Natural killer cell treated with Interleukin-12 subunit alpha and Interleukin-12 subunit beta and Interleukin-15 and Interleukin-18, amount 100 ng/mL, for 72 hours (primary cell): ENCODE data around the gene TMEM89. TPM values are rescaled to one million over a fixed set of nuclear protein-coding genes. Genes with fewer than 3 reads are reported as not detected.

Source experiments
- ATAC-seq, 2 donors: fragments of 150-1000 bp; cut with Tn5 transposase in 1 of 2; sonication (Bioruptor Pico), chemical (Tn5 transposase) in 1 of 2; 2 replicates each; pipeline ENCODE4 v1.10.0; 2021
- DNase-seq: peaks from one replicate; pipeline ENCODE4 v3.0.0; 2022; ENCODE audit warnings: low spot score
- H3K27ac Mint-ChIP-seq, 2 donors: 1 replicate in 1 of 2; 2 replicates in 1 of 2; pipeline ENCODE4 v1.8.0; 2022; ENCODE audit warnings: mixed read lengths in 2 of 2, mild to moderate bottlenecking in 1 of 2, moderate library complexity in 1 of 2
- H3K27me3 Mint-ChIP-seq, 2 donors: 1 replicate in 1 of 2; 2 replicates in 1 of 2; pipeline ENCODE4 v1.8.0; 2022; ENCODE audit warnings: mixed read lengths in 2 of 2
- H3K36me3 Mint-ChIP-seq: one replicate; pipeline ENCODE4 v1.8.0; 2022; ENCODE audit warnings: mixed read lengths
- H3K4me1 Mint-ChIP-seq, 2 donors: 1 replicate in 1 of 2; 2 replicates in 1 of 2; pipeline ENCODE4 v1.8.0; 2022; ENCODE audit warnings: low read depth in 2 of 2, mixed read lengths in 2 of 2, mild to moderate bottlenecking in 1 of 2
- H3K4me3 Mint-ChIP-seq: one replicate; pipeline ENCODE4 v1.8.0; 2022; ENCODE audit warnings: mixed read lengths
- H3K9me3 Mint-ChIP-seq: 2 replicates; pipeline ENCODE4 v1.8.0; 2022; ENCODE audit warnings: mixed read lengths
- total RNA-seq, 2 donors: library from RNA; stranded (reverse); gene quantifications; one replicate each; pipeline ENCODE4 v1.2.3, GENCODE V29; 2022

TMEM89 gene
- total RNA-seq, 2 donors from 2014 or later = not detected

DNA sequence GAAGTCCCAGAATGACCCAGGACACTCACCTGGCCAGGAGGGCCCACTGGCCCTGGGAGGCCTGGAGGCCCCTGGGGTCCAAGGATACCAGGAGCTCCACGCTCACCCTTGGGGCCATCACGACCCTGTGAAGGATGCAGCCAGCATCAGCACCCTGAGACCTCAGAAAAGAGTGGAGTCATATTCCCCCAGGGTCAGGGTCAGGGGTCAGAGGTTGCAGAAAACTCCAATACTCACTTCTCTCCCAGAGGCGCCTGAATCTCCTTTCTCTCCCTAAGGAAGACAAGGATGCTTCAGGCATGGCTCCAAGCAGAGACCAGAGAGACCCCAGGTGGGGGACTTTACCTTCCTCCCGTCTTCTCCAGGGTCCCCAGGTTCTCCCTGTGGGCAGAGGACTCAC is 44.9 kb downstream of the TMEM89 start:
- no peak for ATAC-seq
- DNase-seq = no peak
- Mint-ChIP-seq H3K4me1 (no peaks in the 10 kb centered on the region), H3K4me3 (no peak overlapping the region), H3K27me3 (no peaks in the 10 kb centered on the region), H3K36me3 (no peaks in the 10 kb centered on the region), H3K27ac (no peak overlapping the region), H3K9me3 (no peaks in the 10 kb centered on the region)

- no peak overlapping the region for H3K27ac Mint-ChIP-seq
- no peak overlapping the region for H3K4me3 Mint-ChIP-seq
- H3K36me3 Mint-ChIP-seq = no peaks in the 10 kb centered on the region
- H3K4me1 Mint-ChIP-seq = no peaks in the 10 kb centered on the region
- no peaks in the 10 kb centered on the region for H3K9me3 Mint-ChIP-seq
- no peaks in the 10 kb centered on the region for H3K27me3 Mint-ChIP-seq
- ATAC-seq (no peak), DNase-seq (no peak)
Measured at GRCh38 chr3:48575366-48575765, 46.2 kb downstream of the TMEM89 start.

DNA sequence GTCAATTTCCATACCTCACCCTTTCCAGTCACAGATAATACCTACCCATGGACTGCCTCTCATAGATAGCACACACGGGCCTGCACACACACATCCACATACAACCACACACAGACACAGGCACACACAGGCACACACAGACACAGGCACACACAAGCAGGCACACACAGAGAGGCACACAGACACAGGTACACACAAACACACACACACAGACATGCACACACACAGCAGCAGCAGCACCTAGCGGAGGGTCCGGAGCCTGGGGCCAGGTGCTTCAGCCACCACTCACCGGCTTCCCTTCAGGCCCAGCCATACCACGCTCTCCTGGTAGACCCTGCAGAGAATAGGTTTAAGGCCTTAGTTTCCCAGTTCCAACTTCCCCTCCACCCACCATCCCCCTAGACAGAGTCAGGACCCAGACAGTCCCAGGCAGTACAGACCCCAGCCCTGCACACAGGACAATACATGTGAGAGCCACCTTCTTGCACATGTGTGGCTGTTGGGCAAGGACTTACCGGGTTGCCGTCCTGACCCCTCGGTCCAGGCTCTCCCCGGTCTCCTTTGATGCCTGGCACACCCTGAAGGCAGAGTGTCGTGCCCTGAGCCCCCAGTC is 47.5 kb downstream of the TMEM89 start:
- Mint-ChIP-seq H3K4me3 (no peak overlapping the region), H3K36me3 (no peaks in the 10 kb centered on the region), H3K27ac (no peak overlapping the region), H3K9me3 (no peaks in the 10 kb centered on the region), H3K4me1 (no peaks in the 10 kb centered on the region), H3K27me3 (no peaks in the 10 kb centered on the region)
- DNase-seq (no peak), ATAC-seq (no peak)

GRCh38 chr3:48572517-48572916 is 49.1 kb downstream of the TMEM89 start:
- H3K27me3 Mint-ChIP-seq = no peaks in the 10 kb centered on the region
- ATAC-seq (no peak), DNase-seq (no peak)
- no peaks in the 10 kb centered on the region for H3K9me3 Mint-ChIP-seq
- H3K27ac Mint-ChIP-seq = no peak overlapping the region
- no peaks in the 10 kb centered on the region for H3K36me3 Mint-ChIP-seq
- no peak overlapping the region for H3K4me3 Mint-ChIP-seq
- H3K4me1 Mint-ChIP-seq = no peaks in the 10 kb centered on the region

DNA sequence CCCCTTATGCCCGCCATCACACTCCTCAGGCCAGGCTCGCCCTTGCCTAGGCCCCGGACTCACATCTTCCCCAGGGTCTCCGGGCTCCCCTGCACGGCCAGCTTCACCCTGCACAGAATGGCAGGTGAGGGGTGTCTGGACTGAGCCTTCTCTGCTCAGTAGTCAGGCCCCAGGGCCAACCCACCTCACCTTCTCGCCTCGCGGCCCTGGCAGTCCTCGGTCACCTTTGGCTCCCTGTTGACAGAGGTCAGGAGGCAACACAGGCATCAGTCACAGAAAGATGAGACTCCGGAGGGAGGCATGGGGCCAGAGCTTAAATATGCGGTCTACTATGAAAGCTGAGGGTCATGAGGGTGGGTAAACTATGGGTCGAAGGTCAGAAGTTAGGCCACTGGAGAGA is 49.6 kb downstream of the TMEM89 start:
- ATAC-seq = no peak
- no peaks in the 10 kb centered on the region for H3K27me3 Mint-ChIP-seq
- H3K9me3 Mint-ChIP-seq = no peaks in the 10 kb centered on the region

More for the DNA sequence above, 49.6 kb downstream of the TMEM89 start:
- H3K4me1 Mint-ChIP-seq = peaks cover 0 to 2% of the 10 kb centered on the region in 2 donors
- no peak for DNase-seq
- no peak overlapping the region for H3K27ac Mint-ChIP-seq
- no peak overlapping the region for H3K4me3 Mint-ChIP-seq
- no peaks in the 10 kb centered on the region for H3K36me3 Mint-ChIP-seq

Other genes with a start within 250 kb of the TMEM89 start
- gene FBXW12, start 249.6 kb downstream of the TMEM89 start, total RNA-seq = not detected
- 1 to 10 TPM; 5.9 to 9.6 TPM for gene PLXNB1, start 191.7 kb downstream of the TMEM89 start, total RNA-seq
- gene CCDC51, start 181.7 kb downstream of the TMEM89 start, total RNA-seq = 10 to 100 TPM; 13.0 to 23.3 TPM
- gene TMA7, start 181.5 kb downstream of the TMEM89 start, total RNA-seq = 100 to 1,000 TPM; 202 to 217 TPM
- gene ATRIP, start 175.0 kb downstream of the TMEM89 start, total RNA-seq = 10 to 100 TPM; 14.0 to 26.2 TPM
- 100 to 1,000 TPM in 1 of 2 donors, 10 to 100 TPM in 1; 88.4 to 126 TPM for gene SHISA5, start 117.6 kb downstream of the TMEM89 start, total RNA-seq
- 10 to 100 TPM; 11.1 to 27.4 TPM for gene PFKFB4, start 65.0 kb downstream of the TMEM89 start, total RNA-seq
- gene UCN2, start 58.0 kb downstream of the TMEM89 start, total RNA-seq = not detected
- gene COL7A1, start 26.4 kb downstream of the TMEM89 start, total RNA-seq = 1 to 10 TPM; 1.5 to 1.8 TPM
- 100 to 1,000 TPM; 171 to 211 TPM for gene UQCRC1, start 12.1 kb downstream of the TMEM89 start, total RNA-seq
- gene SLC26A6, start 13.7 kb upstream of the TMEM89 start, total RNA-seq = 10 to 100 TPM; 31.3 to 62.4 TPM
- 10 to 100 TPM in 1 of 2 donors, 1 to 10 TPM in 1; 4.4 to 20.1 TPM for gene CELSR3, start 41.1 kb upstream of the TMEM89 start, total RNA-seq
- gene NCKIPSD, start 64.1 kb upstream of the TMEM89 start, total RNA-seq = 10 to 100 TPM; 22.7 to 37.0 TPM
- gene IP6K2, start 95.5 kb upstream of the TMEM89 start, total RNA-seq = 10 to 100 TPM; 53.5 to 60.2 TPM
- 10 to 100 TPM; 46.0 to 46.4 TPM for gene PRKAR2A, start 226.1 kb upstream of the TMEM89 start, total RNA-seq